HTERT RPE-1 (cell line): ENCODE data around the gene KCNB1.

Experiments
- in situ Hi-C: fragments of 300-500 bp; cut with MboI; formaldehyde crosslinking; loops from 4 replicates; pipeline ENCODE4 v1.14.3; 2020; ENCODE audit warnings: low sequenced_read_pairs

KCNB1 gene

GRCh38 chr20:49445176-49445575 is 37.3 kb downstream of the KCNB1 start:
- in situ Hi-C loops, result no loop called here

DNA sequence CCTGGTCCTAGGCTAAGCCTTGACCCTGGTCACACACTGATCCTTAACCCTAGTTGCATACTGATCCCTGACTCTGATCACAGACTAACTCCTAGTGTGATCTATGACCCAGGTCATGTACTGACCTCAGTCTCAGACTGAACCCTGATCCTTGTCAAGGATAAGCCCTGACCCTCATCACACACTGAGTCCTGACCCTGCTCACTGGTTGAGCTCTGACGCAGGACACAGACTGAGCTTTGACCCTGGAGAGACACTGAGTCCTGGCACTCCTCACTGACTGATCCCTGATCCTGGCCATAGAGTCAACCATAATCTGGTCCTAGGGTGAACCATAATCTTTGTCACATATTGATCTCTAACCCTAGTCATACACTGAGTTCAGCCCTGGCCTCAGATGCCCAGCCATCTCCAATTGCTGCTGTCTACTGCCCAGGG is 37.9 kb downstream of the KCNB1 start:
- in situ Hi-C loops, result no loop called here

- in situ Hi-C loops, result no loop called here
These were observed 45.4 kb downstream of the KCNB1 start for GRCh38 chr20:49437057-49437456.

DNA sequence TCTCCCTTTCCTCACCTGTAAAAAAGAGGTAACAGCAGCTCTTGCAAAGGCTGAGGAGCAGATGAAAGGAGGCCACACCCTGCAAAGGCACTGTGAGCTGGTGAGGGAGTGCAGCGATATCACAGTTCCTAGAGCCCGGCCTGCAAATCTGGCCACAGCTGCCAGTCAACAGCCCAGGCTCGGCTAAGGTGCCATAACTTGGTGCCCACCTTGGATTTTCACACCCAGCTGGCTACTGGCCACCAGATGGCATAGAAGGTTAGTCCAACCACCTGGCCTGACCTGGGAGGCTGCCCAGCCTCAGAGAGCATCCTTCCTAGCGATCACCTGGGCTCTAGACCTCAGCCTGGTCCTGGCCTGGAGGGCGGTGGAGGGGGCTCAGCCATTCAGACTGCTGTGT is 46.8 kb downstream of the KCNB1 start:
- in situ Hi-C loops, result no loop called here

GRCh38 chr20:49433333-49433732 is 49.1 kb downstream of the KCNB1 start:
- in situ Hi-C loops, result no loop called here

- in situ Hi-C loops, result no loop called here
These were observed 49.9 kb downstream of the KCNB1 start for GRCh38 chr20:49432550-49432949.

- in situ Hi-C loops, result no loop called here
These were observed 51.1 kb downstream of the KCNB1 start for GRCh38 chr20:49431329-49431728.

- in situ Hi-C loops, result no loop called here
These were observed 52.1 kb downstream of the KCNB1 start for GRCh38 chr20:49430320-49430719.

- in situ Hi-C loops, result no loop called here
These were observed 54.5 kb downstream of the KCNB1 start for GRCh38 chr20:49427751-49428518.

GRCh38 chr20:49426873-49427272 is 55.6 kb downstream of the KCNB1 start:
- in situ Hi-C loops, result no loop called here

- in situ Hi-C loops, result no loop called here
These were observed 56.1 kb downstream of the KCNB1 start for GRCh38 chr20:49426395-49426794.

DNA sequence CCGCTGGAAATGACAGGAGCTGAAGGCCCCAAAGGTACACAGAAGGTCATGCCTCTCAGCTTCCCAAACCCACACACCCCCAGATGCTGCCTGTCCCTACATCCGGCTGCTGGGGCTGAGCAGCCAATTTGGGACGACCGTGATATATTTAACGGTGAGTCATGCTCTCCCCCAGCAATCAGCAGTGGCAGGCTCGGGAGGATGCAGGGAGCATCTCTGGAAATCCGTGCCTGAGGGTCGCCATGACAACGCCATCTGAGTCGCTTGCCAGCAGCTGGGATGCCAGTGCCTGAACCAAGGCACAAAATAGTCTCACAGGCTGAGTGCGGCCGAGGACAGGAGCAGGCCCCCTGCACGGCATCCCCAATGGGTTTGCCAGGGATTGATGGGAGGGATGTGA is 57.9 kb downstream of the KCNB1 start:
- in situ Hi-C loops, result no loop called here

GRCh38 chr20:49422161-49422560 is 60.3 kb downstream of the KCNB1 start:
- in situ Hi-C loops, result no loop called here

DNA sequence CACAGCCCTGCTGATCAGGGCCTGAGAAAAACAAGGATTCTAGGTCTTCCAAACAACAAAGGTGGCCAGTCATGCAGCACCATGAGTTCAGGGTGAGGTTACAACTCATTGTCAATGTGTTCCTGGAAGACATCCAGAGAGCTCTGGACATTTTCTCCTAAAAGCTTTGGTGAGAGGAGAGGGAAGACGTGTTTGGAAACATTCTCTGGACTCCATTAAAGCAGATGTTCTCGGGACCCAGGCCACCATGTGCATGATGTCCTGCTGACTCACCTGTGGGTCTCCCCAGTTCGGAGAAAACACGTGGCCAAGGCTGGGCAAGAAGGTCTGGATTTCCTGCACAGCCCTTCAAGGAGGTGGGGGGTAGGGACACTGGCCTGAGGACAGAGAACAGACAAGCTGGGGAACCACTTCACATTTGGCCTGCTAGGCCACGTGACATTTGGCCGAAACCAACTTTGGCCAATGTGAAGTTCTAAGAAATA is 61.6 kb downstream of the KCNB1 start:
- in situ Hi-C loops, result no loop called here

GRCh38 chr20:49420292-49420691 is 62.2 kb downstream of the KCNB1 start:
- in situ Hi-C loops, result no loop called here

DNA sequence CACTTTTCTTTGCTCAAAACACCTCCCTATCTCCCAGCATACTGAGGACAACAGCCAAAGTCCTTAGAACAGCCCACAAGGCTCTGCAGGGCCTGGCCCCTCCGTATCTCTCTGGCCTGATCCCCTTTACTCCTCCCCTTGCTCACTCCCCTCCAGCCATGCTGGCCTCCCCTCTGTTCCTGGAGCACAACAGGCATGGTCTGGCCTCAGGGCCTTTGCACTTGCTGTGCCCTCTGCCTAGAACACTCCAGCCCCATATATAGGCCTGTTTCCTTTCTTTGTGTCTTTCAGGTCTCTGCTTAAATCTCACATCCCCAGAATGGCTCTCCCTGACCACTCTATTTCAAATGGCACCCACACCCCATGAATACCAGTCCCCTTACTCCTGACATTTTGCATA is 62.7 kb downstream of the KCNB1 start:
- in situ Hi-C loops, result no loop called here

- in situ Hi-C loops, result no loop called here
These were observed 63.7 kb downstream of the KCNB1 start for GRCh38 chr20:49418809-49419208.

DNA sequence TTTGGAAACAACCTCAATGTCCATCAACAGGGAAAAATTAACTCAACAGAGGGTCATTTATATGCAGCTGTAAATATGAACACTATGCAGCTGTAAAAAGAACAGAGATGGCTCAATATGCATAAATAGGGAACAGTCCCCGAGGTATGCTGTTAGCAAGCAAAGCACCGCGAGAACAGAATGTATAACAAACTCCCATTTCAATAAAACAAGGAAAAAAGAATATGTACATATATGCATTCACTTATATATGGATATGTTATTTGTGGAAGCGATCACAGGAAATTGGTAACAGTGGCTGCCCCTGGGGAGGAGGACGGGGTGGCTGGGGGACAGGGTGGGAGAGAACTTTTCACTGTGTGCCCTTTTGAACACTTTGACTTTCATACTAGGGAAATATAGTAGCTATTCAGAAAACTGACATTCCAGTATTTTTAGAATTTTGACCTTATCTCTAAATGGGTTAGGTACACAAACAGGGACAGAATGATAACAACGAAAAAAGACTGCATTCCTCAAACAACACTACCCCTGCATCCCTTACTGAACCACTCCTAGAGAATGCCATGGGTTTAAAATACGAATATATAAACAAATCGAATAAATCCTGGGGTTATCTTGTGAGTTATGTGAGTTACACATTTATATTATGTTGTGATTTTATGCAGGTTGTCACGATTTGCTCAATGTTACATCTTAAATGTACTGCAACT is 64.5 kb downstream of the KCNB1 start:
- in situ Hi-C loops, result no loop called here

DNA sequence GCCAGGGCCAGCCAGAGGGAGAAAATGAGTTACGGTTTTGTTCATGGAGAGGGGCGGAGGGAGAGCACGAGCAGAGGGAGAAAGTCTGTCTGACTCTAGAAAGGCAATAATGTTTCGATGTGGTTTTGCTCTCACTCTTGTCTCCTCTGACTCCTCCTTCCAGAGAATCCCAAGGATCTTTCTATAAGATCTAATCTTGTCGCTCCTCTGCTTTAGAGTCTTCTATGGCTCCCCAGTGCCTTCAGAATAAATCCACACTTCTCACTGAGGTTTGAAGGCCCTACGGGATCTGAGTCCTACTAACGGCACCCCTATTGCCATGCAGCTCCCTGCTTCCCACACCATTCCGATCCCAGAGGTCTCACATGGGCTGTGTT is 66.8 kb downstream of the KCNB1 start:
- in situ Hi-C loops, result no loop called here

DNA sequence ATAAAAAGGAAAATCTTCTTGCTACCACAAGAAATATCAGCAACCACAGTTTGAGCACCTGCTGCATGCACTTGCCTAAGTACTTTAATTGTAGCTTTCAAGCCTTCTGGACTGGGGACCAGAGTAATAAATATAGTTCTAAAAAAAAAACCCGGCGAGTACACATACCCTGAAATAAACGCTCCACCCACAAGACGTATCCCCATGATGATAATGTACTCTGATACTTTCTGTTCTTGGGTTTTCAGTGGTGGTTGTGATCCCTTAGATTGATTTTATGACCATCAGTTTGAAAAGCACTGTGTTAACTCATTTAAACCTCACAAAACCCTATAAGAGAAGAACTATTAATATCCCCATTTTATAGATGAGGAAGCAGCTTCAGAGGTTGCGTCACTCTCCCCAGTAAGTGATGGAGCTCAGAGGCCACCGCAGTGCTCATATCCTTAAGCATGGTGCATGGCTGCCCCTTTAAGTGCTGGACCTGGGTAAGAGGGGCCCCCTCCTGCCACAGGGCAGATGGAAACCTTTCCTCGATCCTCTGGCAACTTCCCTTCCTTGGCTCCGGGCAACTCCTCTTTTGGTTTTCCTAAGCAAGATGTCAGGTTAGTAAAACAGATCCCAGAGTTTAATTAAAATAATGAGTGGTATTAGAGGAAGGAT is 67.3 kb downstream of the KCNB1 start:
- in situ Hi-C loops, result no loop called here

DNA sequence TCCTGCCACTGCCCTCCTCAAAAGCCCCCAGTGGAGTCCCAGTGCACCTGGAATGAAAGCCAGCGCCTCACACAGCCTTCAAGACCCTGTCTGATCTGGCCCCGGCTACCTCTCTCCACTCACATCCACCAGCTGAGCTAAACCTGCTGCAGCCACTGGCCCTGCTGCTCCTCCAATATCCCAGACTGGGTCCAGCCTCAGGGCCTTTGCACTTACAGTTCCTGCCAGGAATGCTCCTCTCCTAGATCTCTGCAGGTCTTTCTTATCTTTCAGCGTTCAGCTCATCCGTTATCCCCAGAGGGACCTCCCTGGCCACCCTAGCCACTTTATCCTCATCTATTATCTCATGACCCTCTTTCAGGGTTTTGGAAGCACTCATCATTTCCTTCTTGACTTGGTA is 68.8 kb downstream of the KCNB1 start:
- in situ Hi-C loops, result no loop called here

GRCh38 chr20:49412953-49413352 is 69.5 kb downstream of the KCNB1 start:
- in situ Hi-C loops, result no loop called here
